Adrenal gland (tissue), 12 donors: ENCODE measurements around the gene SPTB. TPM values are rescaled to one million over a fixed set of nuclear protein-coding genes. Genes with fewer than 3 reads are reported as not detected.

Experiments
- DNase-seq, 7 donors: peaks; one replicate each; pipeline ENCODE4 v3.0.0-alpha.2; 2019 to 2020
- H3K27ac ChIP-seq, 5 donors: fragments of 200-600 bp; sonication (generic) in 4 of 5; 1 replicate in 3 of 5; 2 replicates in 2 of 5; pipeline versions ENCODE4 v1.5.1 to v1.8.0; 2016 to 2020; ENCODE audit warnings: mild to moderate bottlenecking in 1 of 5
- H3K27me3 ChIP-seq: fragments of 200-600 bp; 2 replicates; pipeline ENCODE4 v1.8.0; 2021
- H3K36me3 ChIP-seq, 2 donors: fragments of 200-600 bp; replicated peaks in 1 of 2; 1 replicate in 1 of 2; 2 replicates in 1 of 2; pipeline versions ENCODE4 v1.5.1 to v1.8.0; 2018 to 2022
- H3K4me1 ChIP-seq, 2 donors: fragments of 200-600 bp; replicated peaks in 1 of 2; 1 replicate in 1 of 2; 2 replicates in 1 of 2; pipeline versions ENCODE4 v1.5.1 to v1.8.0; 2018 to 2021
- H3K4me3 ChIP-seq, 4 donors: fragments of 200-600 bp; sonication (generic) in 3 of 4; one replicate each; pipeline ENCODE4 v1.5.1; 2016 to 2018
- H3K9me3 ChIP-seq, 3 donors: fragments of 200-600 bp; sonication (generic) in 1 of 3; replicated peaks in 1 of 3; 1 replicate in 2 of 3; 2 replicates in 1 of 3; pipeline versions ENCODE4 v1.5.1 to v1.8.0; 2016 to 2021
- CTCF ChIP-seq, 6 experiments: fragments of 450-650 bp in 4 of 6; fragments of 200-600 bp in 2 of 6; sonication (generic) in 1 of 6; IDR thresholded peaks; 1 replicate in 5 of 6; 2 replicates in 1 of 6; pipeline versions ENCODE4 v1.5.1 to v1.8.0; 2016 to 2021; ENCODE audit warnings: antibody characterized with exemption in 6 of 6, mild to moderate bottlenecking in 2 of 6, moderate library complexity in 1 of 6
- POLR2A ChIP-seq, 2 donors: fragments of 450-650 bp; IDR thresholded peaks; one replicate each; pipeline ENCODE4 v1.6.1; 2017; ENCODE audit warnings: antibody characterized with exemption in 2 of 2, mild to moderate bottlenecking in 2 of 2, moderate library complexity in 1 of 2
- WGBS, 4 donors: extraction: QIAGEN DNeasy Blood & Tissue Kit in 2 of 4; methylation state at CpG; one replicate each; pipeline versions ENCODE4 v1.1.5 to v1.1.7; 2013 to 2017; 5-methylcytosine and 5-hydroxymethylcytosine counted together
- intact Hi-C, 2 donors: fragments of 100-400 bp; cut with DNase I; formaldehyde crosslinking; loops; one replicate each; pipeline versions ENCODE4 v1.14.1 to v1.15.0; 2022 to 2023
- polyA plus RNA-seq, 3 donors: library from polyadenylated mRNA; stranded (reverse); fragments of 200-250 nt in 2 of 3; fragments of 350-450 nt in 1 of 3; fragmentation: Illumina TruSeq in 1 of 3; extraction: RNeasy Lipid Tissue Mini Kit (QIAGEN cat#74804) in 1 of 3; gene quantifications; one replicate each; pipeline ENCODE4 v1.2.3, GENCODE V29; 2013 to 2014
- total RNA-seq, 9 donors: library from RNA; depleted of rRNA in 4 of 9; stranded (reverse); fragments of >200 nt in 4 of 9; fragments of 120-200 nt in 1 of 9; fragmentation: NEBNext Ultra II Directional in 1 of 9; extraction: Animal tissue kit (Norgen Biotek cat#: 25700) in 1 of 9; gene quantifications; one replicate each; pipeline versions ENCODE4 v1.1.0 to v1.2.4, GENCODE V29; 2013 to 2023
- donor health status: healthy with polysubstance abuse.
- donor health status: Bipolar disorder and iron deficiency.
- donor health status: DM: yes; HTN: yes; CAD: no.
- donor health status: DM: no; HTN: no; CAD: no.
- donor health status: DM: no; HTN: no; CAD: no.
- donor health status: DM: yes; HTN: yes; CAD: no.

The SPTB gene
- total and polyA plus RNA-seq, 12 donors = 0.18 to 14.5 (median 1.2) TPM

- Histone ChIP-seq H3K4me3 (no peak overlapping the region), H3K9me3 (no peaks in the 10 kb centered on the region), H3K36me3 (no peaks in the 10 kb centered on the region), H3K27ac (no peak overlapping the region), H3K27me3 (no peaks in the 10 kb centered on the region), H3K4me1 (no peaks in the 10 kb centered on the region)
- no peak for TF ChIP-seq POLR2A (IDR thresholded peaks at IDR 0.05)
- TF ChIP-seq CTCF (IDR thresholded peaks at IDR 0.05) = no peak
- no peak for DNase-seq
- intact Hi-C loops = no loop called here
- WGBS, 4 donors = 70 to 76% (median 72%) methylated on average over 11 of the region's 11 CpGs
Observed at GRCh38 chr14:64857979-64858744, 21.5 kb downstream of the SPTB start.

GRCh38 chr14:64856529-64857445, 22.9 kb downstream of the SPTB start:
- no peaks in the 10 kb centered on the region for H3K9me3 ChIP-seq
- no peak for TF ChIP-seq CTCF (IDR thresholded peaks at IDR 0.05)
- no peak for TF ChIP-seq POLR2A (IDR thresholded peaks at IDR 0.05)
- intact Hi-C loops = no loop called here
- H3K36me3 ChIP-seq = no peaks in the 10 kb centered on the region
- no peaks in the 10 kb centered on the region for H3K27me3 ChIP-seq
- 80 to 86% (median 82%) methylated on average over 11 of the region's 11 CpGs for WGBS, 4 donors
- no peaks in the 10 kb centered on the region for H3K4me1 ChIP-seq
- no peak for DNase-seq
- no peak overlapping the region for H3K27ac ChIP-seq
- H3K4me3 ChIP-seq = no peak overlapping the region

- H3K27ac ChIP-seq = no peak overlapping the region
- no peaks in the 10 kb centered on the region for H3K9me3 ChIP-seq
- no peaks in the 10 kb centered on the region for H3K27me3 ChIP-seq
- 42 to 60% (median 50%) methylated on average over 6 of the region's 6 CpGs for WGBS, 4 donors
- no peaks in the 10 kb centered on the region for H3K36me3 ChIP-seq
- no peak overlapping the region for H3K4me3 ChIP-seq
- intact Hi-C loops = no loop called here
- H3K4me1 ChIP-seq = no peaks in the 10 kb centered on the region
- TF ChIP-seq CTCF (IDR thresholded peaks at IDR 0.05) = no peak
- TF ChIP-seq POLR2A (IDR thresholded peaks at IDR 0.05) = no peak
- peak in 3 of 7 donors; percentile 44 to 73 (median 58) for DNase-seq
Observed at GRCh38 chr14:64855721-64856528, 23.8 kb downstream of the SPTB start.
